ENCODE data around the gene ATF2. TPM values are rescaled to one million over a fixed set of nuclear protein-coding genes. Genes with fewer than 3 reads are reported as not detected.

The ATF2 gene
- total and polyA plus RNA-seq, 2 of the 4 experiments (the other 2 are of a cell fraction): 23.2 to 60.0 TPM

DNA sequence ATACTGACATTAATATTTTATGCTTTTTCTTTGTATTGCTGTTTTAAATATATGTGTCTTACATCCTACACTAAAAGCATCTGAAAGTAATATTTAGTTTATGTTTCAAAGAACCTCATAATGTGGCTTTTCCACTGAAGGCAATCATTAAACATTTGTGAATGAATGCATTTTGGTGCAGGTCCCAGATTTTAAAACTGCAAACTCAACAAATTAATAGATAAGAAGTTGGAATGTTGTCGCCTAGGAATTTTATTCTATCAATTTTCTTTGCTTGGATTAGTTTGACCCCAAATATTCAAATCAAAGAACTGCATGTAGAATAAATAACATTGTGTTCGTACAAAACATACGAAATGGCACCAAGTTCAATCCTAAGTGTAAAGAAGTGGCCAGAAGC lies 44.7 kb downstream of the ATF2 start:
- POLR2A ChIA-PET (ENCODE audit: unreplicated experiment): no interaction called here

More for the DNA sequence above, 44.7 kb downstream of the ATF2 start:
- Histone ChIP-seq H4K20me1 (ENCODE audit: insufficient read depth, low read length) (no peaks in the 10 kb centered on the region; the same call in 1 of the 2 replicates), H3K27me3 (ENCODE audit: control insufficient read depth, insufficient read depth, low read length) (no peaks in the 10 kb centered on the region), H3K23ac (ENCODE audit: low read depth, low read length) (no peak overlapping the region), H3K14ac (replicated peaks; ENCODE audit: low read depth, low read length) (no peak overlapping the region), H3K4me2 (ENCODE audit: low read depth, low read length) (no peak overlapping the region), H2BK120ac (ENCODE audit: low read depth, low read length) (no peak overlapping the region), H3K56ac (ENCODE audit: extremely low read depth, insufficient read depth, low read length) (no peak overlapping the region), H3K36me3 (ENCODE audit: control insufficient read depth, insufficient read depth, low read length) (peaks cover 7% of the 10 kb centered on the region; the same call in 1 of the 2 replicates), H4K91ac (ENCODE audit: insufficient read depth, low read depth, low read length) (no peak overlapping the region), H4K8ac (ENCODE audit: low read depth in 2 of 2, low read length in 2 of 2) (no peak overlapping the region), H3K4me1 (ENCODE audit: control insufficient read depth, insufficient read depth, low read length) (no peaks in the 10 kb centered on the region), H3K18ac (ENCODE audit: low read depth, low read length) (no peak overlapping the region), H3K9me1 (ENCODE audit: insufficient read depth, low read length) (0 out of 2 replicates have a peak, but pooled peaks cover 4% of the 10 kb centered on the region), H2AFZ (replicated peaks; ENCODE audit: low read length, poor library complexity) (no peak overlapping the region), H2BK5ac (ENCODE audit: low read depth, low read length, poor library complexity, severe bottlenecking) (no peak overlapping the region), H3K4ac (ENCODE audit: low read depth, low read length) (no peak overlapping the region), H3K79me1 (ENCODE audit: low read depth in 1 of 2, low read length in 2 of 2) (peaks cover 10 to 34% of the 10 kb centered on the region in 2 experiments; a peak in 3 of 4 replicates), H3K27ac (ENCODE audit: insufficient read depth, low read length) (no peak overlapping the region), H4K5ac (ENCODE audit: low read depth, low read length) (no peak overlapping the region), H2BK15ac (ENCODE audit: low read depth, low read length) (no peak overlapping the region), H3K9me3 (ENCODE audit: control insufficient read depth, insufficient read depth, low read length) (no peaks in the 10 kb centered on the region), H2AK5ac (ENCODE audit: low read depth, low read length) (no peak overlapping the region), H3K4me3 (ENCODE audit: insufficient read depth, low read depth, low read length) (no peak overlapping the region), H2BK20ac (ENCODE audit: low read depth, low read length) (no peak overlapping the region), H2AK9ac (replicated peaks; ENCODE audit: low read depth, low read length, poor library complexity) (no peak overlapping the region), H3K9ac (ENCODE audit: low read depth, low read length) (no peak overlapping the region)
- in situ Hi-C loops (cut with MboI; ENCODE audit: low sequenced_read_pairs) (no loop called here), intact Hi-C loops (cut with micrococcal nuclease) (no loop called here), dilution Hi-C loops (cut with HindIII; ENCODE audit: low sequenced_read_pairs, unreplicated experiment) (no loop called here)
- CTCF ChIA-PET: no interaction called here
- no CpG with 5 or more reads among the region's 3 CpGs for WGBS, 2 experiments (ENCODE audit: extremely low coverage in 2 of 2, insufficient read length in 1 of 2)
- TF ChIP-seq POLR2A (IDR thresholded peaks at IDR 0.05; ENCODE audit: low read depth, low read length) (no peak), MAFK (IDR thresholded peaks at IDR 0.05; ENCODE audit: low read depth, low read length) (peak; percentile 41; the same call in 1 of the 2 replicates), CHD1 (IDR thresholded peaks at IDR 0.05; ENCODE audit: low read depth, low read length) (no peak), BHLHE40 (IDR thresholded peaks at IDR 0.05; ENCODE audit: low read depth, low read length) (no peak), RCOR1 (IDR thresholded peaks at IDR 0.05; ENCODE audit: insufficient replicate concordance, low read length) (no peak)
- ATAC-seq (ENCODE audit: low read depth): no peak
- BruUV-seq (replicated peaks): no TSS peak
- no peak for DNase-seq

All from IMR-90 (cell line).